Thymus (tissue), 11 donors: ENCODE data around the gene SARNP. TPM values are rescaled to one million over a fixed set of nuclear protein-coding genes. Genes with fewer than 3 reads are reported as not detected.

Experiments
- DNase-seq, 9 donors: peaks; one replicate each; pipeline ENCODE4 v3.0.0-alpha.2; 2013; ENCODE audit warnings: low spot score in 9 of 9, low read depth in 6 of 9, missing footprints in 1 of 9
- H3K27ac ChIP-seq, 2 donors: one replicate each; pipeline ENCODE4 v1.5.1; 2013; ENCODE audit warnings: control low read depth in 1 of 2, low read depth in 1 of 2, low read length in 1 of 2, mild to moderate bottlenecking in 1 of 2, moderate library complexity in 1 of 2
- H3K27me3 ChIP-seq, 2 donors: one replicate each; pipeline ENCODE4 v1.5.1; 2013; ENCODE audit warnings: low read length in 1 of 2; ENCODE audit not compliant: control insufficient read depth in 2 of 2, insufficient read depth in 1 of 2
- H3K36me3 ChIP-seq, 2 donors: one replicate each; pipeline ENCODE4 v1.5.1; 2013; ENCODE audit warnings: low read length in 1 of 2, mild to moderate bottlenecking in 1 of 2, moderate library complexity in 1 of 2; ENCODE audit not compliant: control insufficient read depth in 2 of 2, insufficient read depth in 2 of 2
- H3K4me1 ChIP-seq, 2 donors: one replicate each; pipeline ENCODE4 v1.5.1; 2013; ENCODE audit warnings: low read length in 2 of 2; ENCODE audit not compliant: control insufficient read depth in 2 of 2, insufficient read depth in 2 of 2
- H3K4me3 ChIP-seq, 2 donors: one replicate each; pipeline ENCODE4 v1.5.1; 2013; ENCODE audit warnings: low read length in 2 of 2, control low read depth in 1 of 2, mild to moderate bottlenecking in 1 of 2
- H3K9me3 ChIP-seq, 2 donors: one replicate each; pipeline ENCODE4 v1.5.1; 2013; ENCODE audit warnings: low read length in 1 of 2, mild to moderate bottlenecking in 1 of 2; ENCODE audit not compliant: control insufficient read depth in 2 of 2, insufficient read depth in 1 of 2
- WGBS: extraction: QIAGEN DNeasy Blood & Tissue Kit; methylation state at CpG from one replicate; pipeline ENCODE4 v1.1.7; 2013; 5-methylcytosine and 5-hydroxymethylcytosine counted together
- polyA plus RNA-seq: library from polyadenylated mRNA; stranded (reverse); fragments of 200-250 nt; gene quantifications from one replicate; pipeline ENCODE4 v1.2.3, GENCODE V29; 2013
- total RNA-seq: library from RNA; stranded (reverse); fragments of 120-200 nt; gene quantifications from one replicate; pipeline ENCODE4 v1.2.4, GENCODE V29; 2013
- donor health status: healthy.

Gene SARNP
- total and polyA plus RNA-seq, 2 donors, result 112 to 141 TPM

GRCh38 chr12:55744340-55745030, 73.0 kb downstream of the SARNP start:
- WGBS, result 9% methylated on average over 11 of the region's 11 CpGs
- H3K27ac ChIP-seq, result no peak overlapping the region

GRCh38 chr12:55743406-55744339, 73.9 kb downstream of the SARNP start:
- no peaks in the 10 kb centered on the region for H3K9me3 ChIP-seq
- H3K27ac ChIP-seq, result peak overlapping the region; percentile 53 to 64
- H3K4me1 ChIP-seq, result peaks cover 18 to 43% of the 10 kb centered on the region in 2 donors
- peak in 3 of 9 donors; percentile 41 to 71 (median 52) for DNase-seq
- under 1% methylated on average over 73 of the region's 73 CpGs for WGBS
- H3K4me3 ChIP-seq, result peak overlapping the region; percentile 77 to 87
- peaks cover 3 to 11% of the 10 kb centered on the region in 2 donors for H3K36me3 ChIP-seq
- H3K27me3 ChIP-seq, result no peaks in the 10 kb centered on the region

More at GRCh38 chr12:55744340-55745030, 73.0 kb downstream of the SARNP start:
- Histone ChIP-seq H3K27me3 (no peaks in the 10 kb centered on the region), H3K9me3 (no peaks in the 10 kb centered on the region), H3K36me3 (peaks cover 11 to 20% of the 10 kb centered on the region in 2 donors), H3K4me1 (peaks cover 18 to 42% of the 10 kb centered on the region in 2 donors), H3K4me3 (peak overlapping the region; percentile 77 to 87)
- DNase-seq, result peak in 1 of 9 donors; percentile 23

GRCh38 chr12:55742719-55743405, 74.7 kb downstream of the SARNP start, which contains the start of gene GDF11:
TSS of gene GDF11 (plus strand) at chr12:55743122. CDS start at chr12:55743317, 195 bp downstream.
- H3K27me3 ChIP-seq, result no peaks in the 10 kb centered on the region
- peak within 1 kb of the TSS; percentile 53 to 64 for H3K27ac ChIP-seq
- WGBS, result under 1% methylated on average over 51 of the region's 53 CpGs
- peak within 1 kb of the TSS; percentile 77 to 87 for H3K4me3 ChIP-seq
- H3K9me3 ChIP-seq, result no peaks in the 10 kb centered on the region
- H3K4me1 ChIP-seq, result peaks cover 21 to 51% of the 10 kb centered on the region in 2 donors
- H3K36me3 ChIP-seq, result peaks cover 0 to 9% of the 10 kb centered on the region in 2 donors
- peak in 5 of 9 donors; percentile 65 to 85 (median 72) for DNase-seq

GRCh38 chr12:55741931-55742680, 75.4 kb downstream of the SARNP start:
- H3K27ac ChIP-seq, result no peak overlapping the region
- 37% methylated on average over 3 of the region's 3 CpGs for WGBS
- no peaks in the 10 kb centered on the region for H3K27me3 ChIP-seq
- peak overlapping the region in 1 of 2 donors; percentile 40 for H3K4me3 ChIP-seq
- DNase-seq, result no peak
- H3K9me3 ChIP-seq, result no peaks in the 10 kb centered on the region
- peaks cover 0 to 3% of the 10 kb centered on the region in 2 donors for H3K36me3 ChIP-seq
- H3K4me1 ChIP-seq, result peaks cover 25 to 58% of the 10 kb centered on the region in 2 donors

GRCh38 chr12:55739025-55739378, 78.5 kb downstream of the SARNP start:
- Histone ChIP-seq H3K27ac (no peak overlapping the region), H3K4me1 (peaks cover 10 to 38% of the 10 kb centered on the region in 2 donors), H3K4me3 (peak overlapping the region; percentile 63 to 68), H3K9me3 (no peaks in the 10 kb centered on the region), H3K27me3 (no peaks in the 10 kb centered on the region), H3K36me3 (no peaks in the 10 kb centered on the region)
- DNase-seq, result no peak
- 89% methylated on average over 2 of the region's 2 CpGs for WGBS

- H3K27me3 ChIP-seq, result no peaks in the 10 kb centered on the region
- H3K9me3 ChIP-seq, result no peaks in the 10 kb centered on the region
- H3K4me1 ChIP-seq, result peaks cover 10 to 37% of the 10 kb centered on the region in 2 donors
- no peaks in the 10 kb centered on the region for H3K36me3 ChIP-seq
- under 1% methylated on average over 14 of the region's 14 CpGs for WGBS
- peak; percentile 80 to 97 (median 94) for DNase-seq
- H3K27ac ChIP-seq, result peak overlapping the region; percentile 43 to 87
- peak overlapping the region; percentile 63 to 68 for H3K4me3 ChIP-seq
Measured at GRCh38 chr12:55738123-55739024, 79.2 kb downstream of the SARNP start.

GRCh38 chr12:55737581-55738122, 79.9 kb downstream of the SARNP start:
- peaks cover 10 to 35% of the 10 kb centered on the region in 2 donors for H3K4me1 ChIP-seq
- peak overlapping the region; percentile 43 to 87 for H3K27ac ChIP-seq
- peak overlapping the region; percentile 63 to 68 for H3K4me3 ChIP-seq
- no peak for DNase-seq
- H3K9me3 ChIP-seq, result no peaks in the 10 kb centered on the region
- H3K27me3 ChIP-seq, result no peaks in the 10 kb centered on the region
- WGBS, result 36% methylated on average over 4 of the region's 4 CpGs
- H3K36me3 ChIP-seq, result no peaks in the 10 kb centered on the region
